GM12878 (cell line): ENCODE results near the gene RAPGEF4.

Source experiments
- CUX1 ChIP-seq: IDR thresholded peaks from 2 replicates; pipeline ENCODE4 v1.6.1; 2012; ENCODE audit warnings: improper control_type of control experiment, low read depth, low read length; ENCODE audit not compliant: insufficient replicate concordance
- EP300 ChIP-seq, 2 experiments: fragments of 150-350 bp in 1 of 2; IDR thresholded peaks; 2 replicates each; pipeline ENCODE4 v1.6.1; 2011 to 2012; ENCODE audit warnings: low read depth in 2 of 2, low read length in 2 of 2, borderline replicate concordance in 1 of 2, improper control_type of control experiment in 1 of 2, inconsistent platforms in 1 of 2; ENCODE audit not compliant: control insufficient read depth in 1 of 2
- GABPA ChIP-seq: IDR thresholded peaks from 2 replicates; pipeline ENCODE4 v1.6.1; 2014; ENCODE audit warnings: antibody characterized with exemption, low read depth, mild to moderate bottlenecking, inconsistent platforms
- POLR2A ChIP-seq: IDR thresholded peaks from 2 replicates; pipeline ENCODE4 v1.6.1; 2011; ENCODE audit warnings: low read depth, mild to moderate bottlenecking, low read length
- RAD21 ChIP-seq: IDR thresholded peaks from 2 replicates; pipeline ENCODE4 v1.6.1; 2011; ENCODE audit warnings: mild to moderate bottlenecking, low read depth, low read length, moderate library complexity; ENCODE audit not compliant: insufficient read depth
- SMAD5 ChIP-seq: IDR thresholded peaks from 2 replicates; pipeline ENCODE4 v1.6.1; 2016; ENCODE audit warnings: antibody characterized with exemption, low read depth
- SRF ChIP-seq, 2 experiments: IDR thresholded peaks; 2 replicates each; pipeline ENCODE4 v1.6.1; 2011; ENCODE audit warnings: low read depth in 2 of 2, low read length in 2 of 2, mild to moderate bottlenecking in 1 of 2, moderate library complexity in 1 of 2
- SUZ12 ChIP-seq: fragments of 200-600 bp; sonication (generic); IDR thresholded peaks from one replicate; pipeline ENCODE4 v1.6.1; 2018; ENCODE audit warnings: antibody characterized with exemption, mild to moderate bottlenecking; ENCODE audit not compliant: unreplicated experiment
- YBX1 ChIP-seq: fragments of 450-650 bp; IDR thresholded peaks from 2 replicates; pipeline ENCODE4 v1.6.1; 2016; ENCODE audit warnings: antibody characterized with exemption
- YY1 ChIP-seq: IDR thresholded peaks from 2 replicates; pipeline ENCODE4 v1.6.1; 2011; ENCODE audit warnings: low read depth, mild to moderate bottlenecking, low read length
- ZBTB11 ChIP-seq: fragments of 450-650 bp; formaldehyde crosslinking; IDR thresholded peaks from 2 replicates; pipeline ENCODE4 v1.5.0; 2022; ENCODE audit warnings: mild to moderate bottlenecking, missing genetic modification characterization
- TF ChIP-seq, protein P1 (sequence below): fragments of 450-650 bp; IDR thresholded peaks from 2 replicates; pipeline ENCODE4 v1.6.1; 2017; ENCODE audit warnings: mild to moderate bottlenecking, moderate library complexity
- TF ChIP-seq, protein P2 (sequence below), 3 experiments: IDR thresholded peaks in 2 of 3; conservative IDR thresholded peaks in 1 of 3; 2 replicates each; pipeline ENCODE4 v1.5.1; 2011; ENCODE audit warnings: low read depth in 3 of 3, low read length in 3 of 3, mild to moderate bottlenecking in 3 of 3, control low read depth in 2 of 3, moderate library complexity in 2 of 3, inconsistent platforms in 1 of 3, mixed read lengths in 1 of 3; ENCODE audit not compliant: control insufficient read depth in 2 of 3, insufficient read depth in 1 of 3; ENCODE audit errors: extremely low read depth in 1 of 3
- TF ChIP-seq, protein P3 (sequence below): IDR thresholded peaks from 2 replicates; pipeline ENCODE4 v1.6.1; 2012; ENCODE audit warnings: low read depth, low read length, improper control_type of control experiment

DNA sequence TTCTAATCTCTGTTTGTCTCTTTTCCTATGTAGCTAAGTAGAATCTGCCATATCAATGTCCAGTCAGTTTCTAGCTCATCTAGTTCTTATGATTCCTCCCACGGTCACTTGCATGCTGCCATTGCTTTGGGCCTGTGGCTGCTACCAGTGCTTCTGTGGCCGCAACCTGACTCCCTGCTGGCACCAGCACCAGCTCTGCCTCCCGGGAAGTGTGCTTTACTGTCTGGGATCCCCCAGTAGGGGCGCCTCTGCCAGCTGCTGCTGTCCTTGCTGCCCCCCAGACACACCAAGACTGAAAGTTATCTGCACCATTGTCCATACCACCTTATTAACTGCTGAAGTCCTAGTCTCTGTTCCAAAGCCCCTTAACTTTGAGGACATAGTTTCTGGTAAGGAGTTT, 56.3 kb downstream of the RAPGEF4 start:
- no peak for TF ChIP-seq RAD21
- TF ChIP-seq GABPA = no peak
- no peak for TF ChIP-seq SMAD5
- TF ChIP-seq YY1 = no peak
- TF ChIP-seq, protein P1, sequence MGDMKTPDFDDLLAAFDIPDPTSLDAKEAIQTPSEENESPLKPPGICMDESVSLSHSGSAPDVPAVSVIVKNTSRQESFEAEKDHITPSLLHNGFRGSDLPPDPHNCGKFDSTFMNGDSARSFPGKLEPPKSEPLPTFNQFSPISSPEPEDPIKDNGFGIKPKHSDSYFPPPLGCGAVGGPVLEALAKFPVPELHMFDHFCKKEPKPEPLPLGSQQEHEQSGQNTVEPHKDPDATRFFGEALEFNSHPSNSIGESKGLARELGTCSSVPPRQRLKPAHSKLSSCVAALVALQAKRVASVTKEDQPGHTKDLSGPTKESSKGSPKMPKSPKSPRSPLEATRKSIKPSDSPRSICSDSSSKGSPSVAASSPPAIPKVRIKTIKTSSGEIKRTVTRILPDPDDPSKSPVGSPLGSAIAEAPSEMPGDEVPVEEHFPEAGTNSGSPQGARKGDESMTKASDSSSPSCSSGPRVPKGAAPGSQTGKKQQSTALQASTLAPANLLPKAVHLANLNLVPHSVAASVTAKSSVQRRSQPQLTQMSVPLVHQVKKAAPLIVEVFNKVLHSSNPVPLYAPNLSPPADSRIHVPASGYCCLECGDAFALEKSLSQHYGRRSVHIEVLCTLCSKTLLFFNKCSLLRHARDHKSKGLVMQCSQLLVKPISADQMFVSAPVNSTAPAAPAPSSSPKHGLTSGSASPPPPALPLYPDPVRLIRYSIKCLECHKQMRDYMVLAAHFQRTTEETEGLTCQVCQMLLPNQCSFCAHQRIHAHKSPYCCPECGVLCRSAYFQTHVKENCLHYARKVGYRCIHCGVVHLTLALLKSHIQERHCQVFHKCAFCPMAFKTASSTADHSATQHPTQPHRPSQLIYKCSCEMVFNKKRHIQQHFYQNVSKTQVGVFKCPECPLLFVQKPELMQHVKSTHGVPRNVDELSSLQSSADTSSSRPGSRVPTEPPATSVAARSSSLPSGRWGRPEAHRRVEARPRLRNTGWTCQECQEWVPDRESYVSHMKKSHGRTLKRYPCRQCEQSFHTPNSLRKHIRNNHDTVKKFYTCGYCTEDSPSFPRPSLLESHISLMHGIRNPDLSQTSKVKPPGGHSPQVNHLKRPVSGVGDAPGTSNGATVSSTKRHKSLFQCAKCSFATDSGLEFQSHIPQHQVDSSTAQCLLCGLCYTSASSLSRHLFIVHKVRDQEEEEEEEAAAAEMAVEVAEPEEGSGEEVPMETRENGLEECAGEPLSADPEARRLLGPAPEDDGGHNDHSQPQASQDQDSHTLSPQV = no peak
- TF ChIP-seq POLR2A = no peak
- no peak for TF ChIP-seq ZBTB11 (CRISPR knock-in tag)
- TF ChIP-seq EP300 (IDR thresholded peaks at IDR 0.05; ENCODE audit: borderline replicate concordance in 1 of 2, control insufficient read depth in 1 of 2, low read depth in 2 of 2, low read length in 2 of 2) = no peak
- no peak for TF ChIP-seq SRF (IDR thresholded peaks at IDR 0.05; ENCODE audit: low read depth in 2 of 2, low read length in 2 of 2)
- no peak for TF ChIP-seq CUX1
- no peak for TF ChIP-seq SUZ12
- TF ChIP-seq, protein P2, sequence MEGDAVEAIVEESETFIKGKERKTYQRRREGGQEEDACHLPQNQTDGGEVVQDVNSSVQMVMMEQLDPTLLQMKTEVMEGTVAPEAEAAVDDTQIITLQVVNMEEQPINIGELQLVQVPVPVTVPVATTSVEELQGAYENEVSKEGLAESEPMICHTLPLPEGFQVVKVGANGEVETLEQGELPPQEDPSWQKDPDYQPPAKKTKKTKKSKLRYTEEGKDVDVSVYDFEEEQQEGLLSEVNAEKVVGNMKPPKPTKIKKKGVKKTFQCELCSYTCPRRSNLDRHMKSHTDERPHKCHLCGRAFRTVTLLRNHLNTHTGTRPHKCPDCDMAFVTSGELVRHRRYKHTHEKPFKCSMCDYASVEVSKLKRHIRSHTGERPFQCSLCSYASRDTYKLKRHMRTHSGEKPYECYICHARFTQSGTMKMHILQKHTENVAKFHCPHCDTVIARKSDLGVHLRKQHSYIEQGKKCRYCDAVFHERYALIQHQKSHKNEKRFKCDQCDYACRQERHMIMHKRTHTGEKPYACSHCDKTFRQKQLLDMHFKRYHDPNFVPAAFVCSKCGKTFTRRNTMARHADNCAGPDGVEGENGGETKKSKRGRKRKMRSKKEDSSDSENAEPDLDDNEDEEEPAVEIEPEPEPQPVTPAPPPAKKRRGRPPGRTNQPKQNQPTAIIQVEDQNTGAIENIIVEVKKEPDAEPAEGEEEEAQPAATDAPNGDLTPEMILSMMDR (IDR thresholded peaks at IDR 0.05 in 2 of 3, conservative IDR thresholded peaks at IDR 0.05 in 1 of 3; ENCODE audit: control insufficient read depth in 2 of 3, extremely low read depth in 1 of 3, insufficient read depth in 1 of 3, low read depth in 3 of 3, low read length in 3 of 3) = no peak
- no peak for TF ChIP-seq YBX1
- TF ChIP-seq, protein P3, sequence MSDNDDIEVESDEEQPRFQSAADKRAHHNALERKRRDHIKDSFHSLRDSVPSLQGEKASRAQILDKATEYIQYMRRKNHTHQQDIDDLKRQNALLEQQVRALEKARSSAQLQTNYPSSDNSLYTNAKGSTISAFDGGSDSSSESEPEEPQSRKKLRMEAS = no peak
